GM12865 (cell line): ENCODE results near the gene PIP5K1C.

Source experiments
- DNase-seq: peaks from one replicate; pipeline ENCODE4 v3.0.0; 2010; ENCODE audit warnings: low read depth
- H3K4me3 ChIP-seq: 2 replicates; pipeline ENCODE4 v1.5.1; 2011; ENCODE audit warnings: mild to moderate bottlenecking, low read depth, low read length, control low read depth
- CTCF ChIP-seq: IDR thresholded peaks from 2 replicates; pipeline ENCODE4 v1.5.1; 2011; ENCODE audit warnings: low read length, control low read depth, low read depth, inconsistent platforms; ENCODE audit not compliant: insufficient read depth; ENCODE audit errors: missing control alignments

Gene PIP5K1C

DNA sequence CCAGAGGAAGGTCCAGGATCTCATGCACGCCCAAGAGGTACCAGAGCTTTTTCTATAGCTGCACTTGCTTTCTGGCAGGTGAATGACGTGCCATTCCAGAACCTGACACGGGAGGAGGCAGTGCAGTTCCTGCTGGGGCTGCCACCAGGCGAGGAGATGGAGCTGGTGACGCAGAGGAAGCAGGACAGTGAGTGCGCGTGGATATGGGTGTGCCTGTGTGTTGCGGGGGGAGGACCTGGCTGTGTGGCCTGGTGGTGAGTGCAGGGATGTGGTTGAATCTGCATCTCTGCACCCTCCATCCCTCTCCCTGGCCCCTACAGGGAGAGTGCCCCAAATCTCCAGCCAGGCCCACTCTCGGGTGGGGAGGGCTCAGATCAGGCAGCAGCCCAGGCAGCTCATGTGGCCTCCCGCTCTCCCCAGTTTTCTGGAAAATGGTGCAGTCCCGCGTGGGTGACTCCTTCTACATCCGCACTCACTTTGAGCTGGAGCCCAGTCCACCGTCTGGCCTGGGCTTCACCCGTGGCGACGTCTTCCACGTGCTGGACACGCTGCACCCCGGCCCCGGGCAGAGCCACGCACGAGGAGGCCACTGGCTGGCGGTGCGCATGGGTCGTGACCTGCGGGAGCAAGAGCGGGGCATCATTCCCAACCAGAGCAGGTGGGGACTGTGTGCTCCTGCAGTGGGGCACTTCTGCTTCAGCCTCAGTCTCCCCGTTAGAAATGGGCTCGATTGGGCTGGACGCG, 38.4 kb upstream of the PIP5K1C start:
- H3K4me3 ChIP-seq = no peak overlapping the region
- TF ChIP-seq CTCF = no peak
- no peak for DNase-seq

DNA sequence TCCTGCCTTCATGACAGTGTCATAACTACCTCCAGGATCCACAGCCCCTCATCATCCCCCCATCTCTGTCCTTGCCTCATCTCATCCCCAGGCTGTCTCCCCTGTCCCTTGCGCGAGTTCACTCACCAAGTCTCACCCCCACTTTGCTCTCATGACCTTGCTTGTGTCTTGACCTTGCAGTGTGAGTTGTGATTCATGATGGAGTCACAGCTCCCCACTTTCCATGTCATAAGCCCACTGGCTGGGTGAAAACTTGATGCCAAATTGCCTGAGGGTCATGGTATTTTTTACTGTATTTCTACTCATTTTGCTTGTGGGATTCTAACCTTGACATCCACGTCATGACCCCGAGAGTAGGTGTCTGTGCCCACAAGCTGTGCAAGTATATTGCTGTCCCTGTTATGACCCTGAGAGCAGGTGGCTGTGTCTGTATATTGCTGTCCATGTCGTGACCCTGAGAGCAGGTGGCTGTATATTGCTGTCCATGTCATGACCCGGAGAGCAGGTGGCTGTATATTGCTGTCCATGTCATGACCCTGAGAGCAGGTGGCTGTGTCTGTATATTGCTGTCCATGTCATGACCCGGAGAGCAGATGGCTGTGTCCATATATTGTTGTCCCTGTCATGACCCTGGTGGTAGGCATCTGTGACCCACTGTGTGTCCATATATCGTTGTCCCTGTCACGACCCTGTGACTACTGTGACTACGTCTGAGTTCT, 37.4 kb upstream of the PIP5K1C start:
- H3K4me3 ChIP-seq = no peak overlapping the region
- no peak for DNase-seq
- TF ChIP-seq CTCF = no peak

DNA sequence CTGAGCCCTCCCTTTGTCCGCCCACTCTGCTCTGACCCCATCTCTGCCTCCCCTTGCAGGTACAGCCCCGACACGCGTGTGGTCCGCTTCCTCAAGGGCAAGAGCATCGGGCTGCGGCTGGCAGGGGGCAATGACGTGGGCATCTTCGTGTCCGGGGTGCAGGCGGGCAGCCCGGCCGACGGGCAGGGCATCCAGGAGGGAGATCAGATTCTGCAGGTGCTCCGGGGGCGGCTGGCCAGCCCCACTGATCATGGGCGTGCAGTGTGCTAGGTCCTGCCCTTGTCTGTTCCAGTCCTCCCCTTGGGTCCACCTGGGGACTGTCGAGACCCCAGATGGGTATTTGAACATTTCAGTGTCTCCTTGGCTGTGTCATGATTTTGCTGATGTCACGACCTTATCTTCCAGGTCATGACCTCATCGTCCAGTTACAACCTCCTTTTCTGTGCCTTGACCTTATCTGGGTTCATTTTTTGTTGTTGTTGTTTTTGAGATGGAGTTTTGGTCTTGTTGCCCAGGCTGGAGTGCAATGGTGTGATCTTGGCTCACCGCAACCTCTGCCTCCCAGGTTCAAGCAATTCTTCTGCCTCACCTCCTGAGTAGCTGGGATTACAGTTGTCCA, 35.9 kb upstream of the PIP5K1C start:
- no peak for TF ChIP-seq CTCF
- DNase-seq = no peak
- H3K4me3 ChIP-seq = no peak overlapping the region

DNA sequence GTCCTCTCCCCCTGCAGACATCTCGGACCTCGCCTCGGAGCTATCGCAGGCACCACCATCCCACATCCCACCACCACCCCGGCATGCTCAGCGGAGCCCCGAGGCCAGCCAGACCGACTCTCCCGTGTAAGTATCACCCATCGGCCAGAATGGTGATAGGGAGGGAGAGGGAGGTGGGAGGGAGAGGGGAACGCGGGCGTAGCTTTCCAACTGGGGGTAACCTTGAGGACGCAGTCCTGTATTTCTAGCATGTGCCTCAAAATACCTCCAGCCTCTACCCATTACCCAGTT, 34.0 kb upstream of the PIP5K1C start:
- no peak overlapping the region for H3K4me3 ChIP-seq
- TF ChIP-seq CTCF = no peak
- no peak for DNase-seq

DNA sequence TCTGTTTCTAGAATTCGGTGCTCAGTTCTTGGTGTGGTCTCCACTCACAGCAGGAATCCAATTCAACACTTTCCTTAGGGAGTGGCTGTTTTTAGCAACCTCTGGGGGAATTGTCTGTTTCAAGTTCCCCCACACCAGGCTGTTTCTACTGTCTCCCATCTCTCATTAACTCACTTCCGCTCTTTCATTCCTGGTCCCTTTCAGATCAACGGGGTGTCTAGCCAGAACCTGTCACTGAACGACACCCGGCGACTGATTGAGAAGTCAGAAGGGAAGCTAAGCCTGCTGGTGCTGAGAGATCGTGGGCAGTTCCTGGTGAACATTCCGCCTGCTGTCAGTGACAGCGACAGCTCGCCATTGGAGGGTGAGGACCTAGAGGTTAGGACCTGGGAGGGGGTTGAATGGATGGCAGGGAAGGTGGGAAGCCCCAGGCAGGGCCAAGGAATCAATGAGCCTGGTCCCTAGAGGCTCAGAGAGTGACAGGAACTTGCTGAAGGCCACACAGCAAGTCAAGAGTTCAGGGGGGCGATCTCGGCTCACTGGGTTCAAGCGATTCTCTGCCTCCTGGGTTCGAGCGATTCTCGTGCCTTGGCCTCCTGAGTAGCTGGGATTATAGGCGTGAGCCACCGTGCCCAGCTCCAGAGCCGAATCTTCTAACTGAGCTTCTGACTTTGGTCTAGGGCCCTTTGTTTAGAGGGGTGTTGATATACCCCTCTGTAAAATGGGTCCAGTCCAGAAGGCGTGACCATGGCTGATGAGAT, 33.5 kb upstream of the PIP5K1C start:
- no peak overlapping the region for H3K4me3 ChIP-seq
- DNase-seq = no peak
- no peak for TF ChIP-seq CTCF

DNA sequence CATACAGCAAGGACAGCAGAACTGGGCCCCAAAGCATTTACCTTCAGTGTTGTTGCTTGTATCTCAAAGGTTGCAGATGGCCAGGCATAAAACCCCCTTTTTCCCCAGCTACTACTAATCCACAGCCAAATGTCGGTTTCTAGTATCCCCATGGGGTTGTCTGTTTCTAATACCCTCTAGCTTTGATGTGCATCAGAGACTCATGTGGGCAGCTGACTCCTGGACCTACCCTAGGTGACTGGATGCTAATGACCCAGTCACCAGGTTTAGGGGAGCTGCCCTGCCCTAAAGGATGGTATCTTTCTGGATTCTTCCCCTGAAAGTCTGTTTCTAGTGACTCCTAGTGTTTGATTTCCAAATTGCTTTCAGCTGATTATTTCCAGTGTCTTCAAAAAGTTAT, 31.8 kb upstream of the PIP5K1C start:
- TF ChIP-seq CTCF = no peak
- DNase-seq = no peak
- no peak overlapping the region for H3K4me3 ChIP-seq
